PC-9 (cell line): ENCODE measurements around the gene STARD10. TPM values are rescaled to one million over a fixed set of nuclear protein-coding genes. Genes with fewer than 3 reads are reported as not detected.

Experiments used
- BruUV-seq: library from RNA; stranded (reverse); fragments of 400-500 nt; replicated peaks from 2 replicates; lab custom pipeline; 2021; lab: Mats Ljungman, UMichigan
- CTCF ChIA-PET: fragments of 300-600 bp; sonication (Branson Sonifier 250); formaldehyde crosslinking; loops from one replicate; lab custom pipeline; 2022; ENCODE audit warnings: antibody characterized with exemption; lab: Charles Lee
- POLR2A ChIA-PET: fragments of 300-600 bp; sonication (Branson Sonifier 250); formaldehyde crosslinking; loops from one replicate; lab custom pipeline; 2022; ENCODE audit warnings: antibody characterized with exemption; ENCODE audit not compliant: unreplicated experiment; lab: Charles Lee
- DNase-seq, 2 experiments: peaks; one replicate each; pipeline versions ENCODE4 v3.0.0 to v3.0.0-alpha.2; 2015 to 2022; ENCODE audit warnings: mixed read lengths in 1 of 2
- H2AFZ ChIP-seq: fragments of 200-600 bp; sonication (generic); 2 replicates; pipeline ENCODE4 v1.8.1; 2017; ENCODE audit warnings: antibody characterized with exemption
- H3F3A ChIP-seq: fragments of 200-600 bp; sonication (generic); 2 replicates; pipeline ENCODE4 v1.8.1; 2017; ENCODE audit warnings: antibody characterized with exemption, mild to moderate bottlenecking, low read depth; ENCODE audit not compliant: insufficient read depth
- H3K27ac ChIP-seq: fragments of 200-600 bp; sonication (generic); 2 replicates; pipeline ENCODE4 v1.6.1; 2016; ENCODE audit warnings: mixed run types
- H3K27me3 ChIP-seq: fragments of 200-600 bp; sonication (generic); 2 replicates; pipeline ENCODE4 v1.6.1; 2016; ENCODE audit warnings: low read depth, mixed run types; ENCODE audit not compliant: insufficient read depth
- H3K36me3 ChIP-seq: fragments of 200-600 bp; sonication (generic); 2 replicates; pipeline ENCODE4 v1.6.1; 2016; ENCODE audit warnings: low read depth, mixed run types
- H3K4me1 ChIP-seq: fragments of 200-600 bp; sonication (generic); replicated peaks from 2 replicates; pipeline ENCODE4 v1.6.1; 2016; ENCODE audit warnings: mixed run types; ENCODE audit not compliant: insufficient read depth
- H3K4me2 ChIP-seq: fragments of 200-600 bp; sonication (generic); 2 replicates; pipeline ENCODE4 v1.6.1; 2017; ENCODE audit warnings: mixed run types
- H3K4me3 ChIP-seq: fragments of 200-600 bp; sonication (generic); 2 replicates; pipeline ENCODE4 v1.6.1; 2016; ENCODE audit warnings: mixed run types
- H3K79me2 ChIP-seq: fragments of 200-600 bp; sonication (generic); 2 replicates; pipeline ENCODE4 v1.6.1; 2017; ENCODE audit warnings: low read depth, mixed run types
- H3K9me2 ChIP-seq: fragments of 200-600 bp; sonication (generic); 2 replicates; pipeline ENCODE4 v1.8.1; 2017; ENCODE audit warnings: mild to moderate bottlenecking; ENCODE audit not compliant: insufficient read depth
- H3K9me3 ChIP-seq: fragments of 200-600 bp; sonication (generic); 2 replicates; pipeline ENCODE4 v1.8.1; 2016; ENCODE audit warnings: low read depth; ENCODE audit not compliant: insufficient read depth
- H4K20me1 ChIP-seq: fragments of 200-600 bp; sonication (generic); 2 replicates; pipeline ENCODE4 v1.8.1; 2017; ENCODE audit not compliant: insufficient read depth
- CTCF ChIP-seq: fragments of 200-600 bp; sonication (generic); conservative IDR thresholded peaks from 2 replicates; pipeline ENCODE4 v1.6.1; 2017; ENCODE audit warnings: mixed run types, antibody characterized with exemption, mild to moderate bottlenecking, moderate library complexity
- EZH2 ChIP-seq: fragments of 200-600 bp; sonication (generic); IDR thresholded peaks from 2 replicates; pipeline ENCODE4 v1.8.0; 2017; ENCODE audit warnings: antibody characterized with exemption, low read depth
- intact Hi-C: fragments of 100-400 bp; cut with micrococcal nuclease; formaldehyde crosslinking; loops from one replicate; pipeline ENCODE4 v1.10.0; 2022; ENCODE audit not compliant: unreplicated experiment
- total RNA-seq: library from RNA; stranded (reverse); gene quantifications from 2 replicates; pipeline ENCODE4 v1.2.3, GENCODE V29; 2021

Gene STARD10
- total RNA-seq, 1 experiment from 2014 or later, result 145 TPM

- ChIA-PET CTCF (no interaction called here), POLR2A (no interaction called here)
- no peaks in the 10 kb centered on the region for H4K20me1 ChIP-seq
- H3K79me2 ChIP-seq, result no peaks in the 10 kb centered on the region
- no peak overlapping the region for H3K27ac ChIP-seq
- no peaks in the 10 kb centered on the region for H3K36me3 ChIP-seq
- H3K4me1 ChIP-seq, result peaks cover 27% of the 10 kb centered on the region
- peaks cover 31% of the 10 kb centered on the region for H3F3A ChIP-seq
- no peaks in the 10 kb centered on the region for H3K27me3 ChIP-seq
- no peak overlapping the region for H3K4me3 ChIP-seq
- no peak for DNase-seq
- TF ChIP-seq EZH2 (no peak), CTCF (no peak)
- no TSS peak for BruUV-seq
- no peaks in the 10 kb centered on the region for H3K9me2 ChIP-seq
- H3K4me2 ChIP-seq, result no peak overlapping the region
- H2AFZ ChIP-seq, result no peak overlapping the region
- H3K9me3 ChIP-seq, result no peaks in the 10 kb centered on the region
- intact Hi-C loops, result no loop called here
Observed at GRCh38 chr11:72805216-72805615, 11.4 kb upstream of the STARD10 start.

- H3K4me3 ChIP-seq, result no peak overlapping the region
- no peaks in the 10 kb centered on the region for H3K9me3 ChIP-seq
- H3K36me3 ChIP-seq, result no peaks in the 10 kb centered on the region
- no peaks in the 10 kb centered on the region for H3K79me2 ChIP-seq
- TF ChIP-seq EZH2 (no peak), CTCF (no peak)
- no peaks in the 10 kb centered on the region for H3K9me2 ChIP-seq
- ChIA-PET POLR2A (no interaction called here), CTCF (no interaction called here)
- H3F3A ChIP-seq, result peaks cover 21% of the 10 kb centered on the region
- no peak overlapping the region for H2AFZ ChIP-seq
- no TSS peak for BruUV-seq
- no peak overlapping the region for H3K27ac ChIP-seq
- DNase-seq, result no peak
- H3K27me3 ChIP-seq, result no peaks in the 10 kb centered on the region
- H3K4me2 ChIP-seq, result no peak overlapping the region
- no peaks in the 10 kb centered on the region for H4K20me1 ChIP-seq
- peaks cover 19% of the 10 kb centered on the region for H3K4me1 ChIP-seq
- intact Hi-C loops, result no loop called here
Observed at GRCh38 chr11:72802822-72803221, 9.0 kb upstream of the STARD10 start.

GRCh38 chr11:72799441-72799840, 5.6 kb upstream of the STARD10 start:
- no peaks in the 10 kb centered on the region for H3K9me3 ChIP-seq
- ChIA-PET POLR2A (interaction anchor here (0.6 kb wide), 1 partner anchor 328 kb away, joined by 10 read pairs; no protein-coding TSS in a partner anchor), CTCF (interaction anchor here (0.6 kb wide), 1 partner anchor 90 kb away, joined by 11 read pairs; no protein-coding TSS in a partner anchor)
- no peaks in the 10 kb centered on the region for H4K20me1 ChIP-seq
- peaks cover 10% of the 10 kb centered on the region; the same call in 1 of the 2 replicates for H3F3A ChIP-seq
- no peaks in the 10 kb centered on the region for H3K36me3 ChIP-seq
- intact Hi-C loops, result no loop called here
- no TSS peak for BruUV-seq
- TF ChIP-seq EZH2 (no peak), CTCF (no peak)
- no peak overlapping the region for H3K4me2 ChIP-seq
- H3K27ac ChIP-seq, result no peak overlapping the region
- peaks cover 9% of the 10 kb centered on the region for H3K4me1 ChIP-seq
- no peaks in the 10 kb centered on the region for H3K27me3 ChIP-seq
- H2AFZ ChIP-seq, result no peak overlapping the region
- no peaks in the 10 kb centered on the region for H3K79me2 ChIP-seq
- no peak overlapping the region for H3K4me3 ChIP-seq
- no peak for DNase-seq
- no peaks in the 10 kb centered on the region for H3K9me2 ChIP-seq
